Measurements from ENCODE around the gene HACD2. TPM values are rescaled to one million over a fixed set of nuclear protein-coding genes. Genes with fewer than 3 reads are reported as not detected.

The HACD2 gene
- total and polyA plus RNA-seq, 10 of the 15 experiments (the other 5 are each of a cell fraction or from before 2014, with no cell fraction given) = 9.1 to 30.0 (median 18.8) TPM

- H3K4me2 ChIP-seq (ENCODE audit: control insufficient read depth, insufficient read depth) = no peak overlapping the region
- H4K20me1 ChIP-seq (ENCODE audit: control insufficient read depth, insufficient read depth) = no peaks in the 10 kb centered on the region
- RAD21 ChIA-PET (ENCODE audit: unreplicated experiment) = no interaction called here
- SMC1A ChIA-PET (ENCODE audit: uncharacterized antibody, unreplicated experiment) = no interaction called here
- ATAC-seq (no peak), FAIRE-seq (no peak), DNase-seq (ENCODE audit: low read depth, low spot score) (no peak)
- CTCF ChIA-PET = no interaction called here
- no peaks in the 10 kb centered on the region; a peak in 1 of 4 replicates for H3K36me3 ChIP-seq (ENCODE audit: control insufficient read depth in 2 of 2, insufficient read depth in 2 of 2, low read length in 1 of 2)
- BruUV-seq (replicated peaks) = no TSS peak
- H3K79me2 ChIP-seq (ENCODE audit: control insufficient read depth, insufficient read depth, low read length) = no peaks in the 10 kb centered on the region; the same call in 1 of the 2 replicates
- intact Hi-C loops (cut with micrococcal nuclease; ENCODE audit: unreplicated experiment) = no loop called here
- no peak overlapping the region for H3K27ac ChIP-seq (ENCODE audit: control insufficient read depth, insufficient read depth)
- TF ChIP-seq BHLHE40 (IDR thresholded peaks at IDR 0.05; ENCODE audit: borderline replicate concordance in 1 of 2, low read depth in 2 of 2, low read length in 1 of 2) (no peak), JUND (IDR thresholded peaks at IDR 0.05; ENCODE audit: low read depth, low read length) (no peak), BMI1 (IDR thresholded peaks at IDR 0.05; ENCODE audit: borderline replicate concordance) (no peak), SREBF1 (IDR thresholded peaks at IDR 0.05; ENCODE audit: low read length) (no peak), E2F4 (IDR thresholded peaks at IDR 0.05; ENCODE audit: low read depth, low read length) (no peak), USF1 (IDR thresholded peaks at IDR 0.05; ENCODE audit: borderline replicate concordance, extremely low read length, insufficient read depth, low read depth, low read length) (no peak), RELB (IDR thresholded peaks at IDR 0.05; ENCODE audit: low read depth) (no peak), FOS (IDR thresholded peaks at IDR 0.05; ENCODE audit: borderline replicate concordance, extremely low read depth, insufficient read length) (no peak), NR2C1 (IDR thresholded peaks at IDR 0.05) (no peak), KDM1A (IDR thresholded peaks at IDR 0.05; ENCODE audit: borderline replicate concordance) (no peak), BCL3 (IDR thresholded peaks at IDR 0.05; ENCODE audit: borderline replicate concordance, insufficient read depth, low read depth, low read length, poor library complexity, severe bottlenecking) (no peak), CTCF (IDR thresholded peaks at IDR 0.05 in 2 of 3, conservative IDR thresholded peaks at IDR 0.05 in 1 of 3; ENCODE audit: control insufficient read depth in 2 of 3, extremely low read depth in 1 of 3, insufficient read depth in 1 of 3, low read depth in 3 of 3, low read length in 3 of 3) (no peak), ZBTB11 (CRISPR knock-in tag; IDR thresholded peaks at IDR 0.05) (no peak)
- no peaks in the 10 kb centered on the region for H3K27me3 ChIP-seq (replicated peaks in 1 of 2; ENCODE audit: control insufficient read depth in 2 of 2, insufficient read depth in 2 of 2, low read length in 1 of 2)
- in situ Hi-C loops (cut with MboI) = no loop called here
- H3K4me1 ChIP-seq (ENCODE audit: control insufficient read depth, insufficient read depth, low read length) = peaks cover 14% of the 10 kb centered on the region
- no peak overlapping the region for H3K4me3 ChIP-seq
- H2AFZ ChIP-seq (ENCODE audit: control insufficient read depth, low read depth, low read length) = no peak overlapping the region
- POLR2A ChIA-PET = no interaction called here
- no peaks in the 10 kb centered on the region for H3K9me3 ChIP-seq (replicated peaks; ENCODE audit: control insufficient read depth, insufficient read depth, low read length)
- H3K9ac ChIP-seq (ENCODE audit: control insufficient read depth, insufficient read depth, low read length) = no peak overlapping the region
Observed at GRCh38 chr3:123611082-123611481, 26.2 kb upstream of the HACD2 start.
